Smooth muscle cell (in vitro differentiated cells): ENCODE measurements around the gene PRKN. TPM values are rescaled to one million over a fixed set of nuclear protein-coding genes. Genes with fewer than 3 reads are reported as not detected.

ENCODE experiments used
- DNase-seq: peaks from one replicate; lab custom pipeline; 2025; ENCODE audit not compliant: unreplicated experiment; lab: John Stamatoyannopoulos, UW
- H2AFZ ChIP-seq: fragments of 200-600 bp; sonication (generic); 2 replicates; pipeline ENCODE4 v1.6.0; 2016; ENCODE audit warnings: antibody characterized with exemption, low read depth, mild to moderate bottlenecking
- H3F3A ChIP-seq: fragments of 200-600 bp; sonication (generic); 2 replicates; pipeline ENCODE4 v1.6.0; 2017; ENCODE audit warnings: antibody characterized with exemption, low read depth
- H3K27ac ChIP-seq: fragments of 200-600 bp; sonication (generic); 2 replicates; pipeline ENCODE4 v1.5.1; 2016; ENCODE audit warnings: low read depth, mild to moderate bottlenecking
- H3K27me3 ChIP-seq: fragments of 200-600 bp; sonication (generic); 2 replicates; pipeline ENCODE4 v1.6.1; 2016; ENCODE audit warnings: low read depth, mild to moderate bottlenecking
- H3K36me3 ChIP-seq: fragments of 200-600 bp; sonication (generic); 2 replicates; pipeline ENCODE4 v1.5.1; 2016; ENCODE audit warnings: low read depth
- H3K4me1 ChIP-seq: fragments of 200-600 bp; sonication (generic); 2 replicates; pipeline ENCODE4 v1.5.1; 2016; ENCODE audit warnings: low read depth
- H3K4me2 ChIP-seq: fragments of 200-600 bp; sonication (generic); 2 replicates; pipeline ENCODE4 v1.6.0; 2016; ENCODE audit warnings: mild to moderate bottlenecking
- H3K4me3 ChIP-seq: fragments of 200-600 bp; sonication (generic); 2 replicates; pipeline ENCODE4 v1.5.1; 2016; ENCODE audit warnings: mild to moderate bottlenecking
- H3K79me2 ChIP-seq: fragments of 200-600 bp; sonication (generic); 2 replicates; pipeline ENCODE4 v1.6.0; 2016; ENCODE audit warnings: low read depth, mild to moderate bottlenecking
- H3K9ac ChIP-seq: fragments of 200-600 bp; sonication (generic); 2 replicates; pipeline ENCODE4 v1.6.0; 2016; ENCODE audit warnings: low read depth
- H3K9me3 ChIP-seq: fragments of 200-600 bp; sonication (generic); replicated peaks from 2 replicates; pipeline ENCODE4 v1.5.1; 2016; ENCODE audit warnings: low read depth
- H4K20me1 ChIP-seq: fragments of 200-600 bp; sonication (generic); 2 replicates; pipeline ENCODE4 v1.6.0; 2016; ENCODE audit warnings: low read depth
- CTCF ChIP-seq: fragments of 200-600 bp; sonication (generic); IDR thresholded peaks from 2 replicates; pipeline ENCODE4 v1.5.1; 2017; ENCODE audit warnings: borderline replicate concordance, mild to moderate bottlenecking, antibody characterized with exemption; ENCODE audit not compliant: insufficient read depth, poor library complexity, severe bottlenecking
- WGBS: methylation state at CpG from one replicate; pipeline ENCODE4 v1.1.7; 2016; ENCODE audit warnings: low lambda C conversion rate; 5-methylcytosine and 5-hydroxymethylcytosine counted together
- polyA plus RNA-seq: library from polyadenylated mRNA; unstranded; fragments of >200 nt; fragmentation: Nextera tagmentation; extraction: Ambion mirVana; gene quantifications from 2 replicates; pipeline ENCODE4 v1.2.1, GENCODE V29; 2016
- total RNA-seq: library from RNA; depleted of rRNA; stranded (reverse); fragments of >200 nt; gene quantifications from 2 replicates; pipeline ENCODE4 v1.2.3, GENCODE V29; 2014

PRKN gene
- total and polyA plus RNA-seq, 2 experiments from 2014 or later, result 0.81 to 5.1 TPM

GRCh38 chr6:161917645-161918044 is 809.9 kb downstream of the PRKN start:
- Histone ChIP-seq H2AFZ (no peak overlapping the region), H3K4me2 (no peak overlapping the region), H3F3A (no peaks in the 10 kb centered on the region), H4K20me1 (no peaks in the 10 kb centered on the region), H3K27me3 (no peaks in the 10 kb centered on the region), H3K9me3 (no peaks in the 10 kb centered on the region), H3K4me1 (peaks cover 8% of the 10 kb centered on the region), H3K36me3 (no peaks in the 10 kb centered on the region), H3K4me3 (no peak overlapping the region), H3K79me2 (no peaks in the 10 kb centered on the region), H3K9ac (no peak overlapping the region), H3K27ac (no peak overlapping the region)
- 76% methylated on average over 4 of the region's 4 CpGs for WGBS
- no peak for DNase-seq
- TF ChIP-seq CTCF, result no peak

- no peaks in the 10 kb centered on the region for H3K36me3 ChIP-seq
- WGBS, result 83% methylated on average over 4 of the region's 4 CpGs
- DNase-seq, result no peak
- H3K9ac ChIP-seq, result no peak overlapping the region
- no peaks in the 10 kb centered on the region for H3F3A ChIP-seq
- H3K27me3 ChIP-seq, result no peaks in the 10 kb centered on the region
- no peak for TF ChIP-seq CTCF
- H3K4me3 ChIP-seq, result no peak overlapping the region
- H3K4me2 ChIP-seq, result no peak overlapping the region
- peaks cover 8% of the 10 kb centered on the region for H3K4me1 ChIP-seq
- no peaks in the 10 kb centered on the region for H3K79me2 ChIP-seq
- H3K9me3 ChIP-seq, result no peaks in the 10 kb centered on the region
- no peak overlapping the region for H3K27ac ChIP-seq
- H2AFZ ChIP-seq, result no peak overlapping the region
- no peaks in the 10 kb centered on the region for H4K20me1 ChIP-seq
These were observed 812.1 kb downstream of the PRKN start for GRCh38 chr6:161915456-161915964.

- H2AFZ ChIP-seq, result no peak overlapping the region
- no peaks in the 10 kb centered on the region for H4K20me1 ChIP-seq
- no peak for DNase-seq
- no peaks in the 10 kb centered on the region for H3F3A ChIP-seq
- no peaks in the 10 kb centered on the region for H3K79me2 ChIP-seq
- H3K27ac ChIP-seq, result no peak overlapping the region
- no peak for TF ChIP-seq CTCF
- H3K4me1 ChIP-seq, result no peaks in the 10 kb centered on the region
- no peak overlapping the region for H3K9ac ChIP-seq
- H3K4me3 ChIP-seq, result no peak overlapping the region
- no peak overlapping the region for H3K4me2 ChIP-seq
- H3K36me3 ChIP-seq, result no peaks in the 10 kb centered on the region
- H3K27me3 ChIP-seq, result no peaks in the 10 kb centered on the region
- H3K9me3 ChIP-seq, result no peaks in the 10 kb centered on the region
- WGBS, result 57% methylated on average over 7 of the region's 7 CpGs
These were observed 818.7 kb downstream of the PRKN start for GRCh38 chr6:161908872-161909271.

- no peak overlapping the region for H2AFZ ChIP-seq
- H3K4me3 ChIP-seq, result no peak overlapping the region
These were observed 821.0 kb downstream of the PRKN start for GRCh38 chr6:161906571-161906970.

More at GRCh38 chr6:161906571-161906970, 821.0 kb downstream of the PRKN start:
- H3K79me2 ChIP-seq, result no peaks in the 10 kb centered on the region
- no peak overlapping the region for H3K4me2 ChIP-seq
- no peaks in the 10 kb centered on the region for H3K36me3 ChIP-seq
- no peaks in the 10 kb centered on the region for H3K27me3 ChIP-seq
- no peak overlapping the region for H3K27ac ChIP-seq
- H3K9me3 ChIP-seq, result no peaks in the 10 kb centered on the region
- 95% methylated on average over 5 of the region's 5 CpGs for WGBS
- no peak overlapping the region for H3K9ac ChIP-seq
- no peak for DNase-seq
- no peaks in the 10 kb centered on the region for H3F3A ChIP-seq
- no peak for TF ChIP-seq CTCF
- H3K4me1 ChIP-seq, result no peaks in the 10 kb centered on the region
- no peaks in the 10 kb centered on the region for H4K20me1 ChIP-seq
